OCI-LY3 (cell line): ENCODE measurements around the gene RANBP3.

Experiments
- EZH2phosphoT487 ChIP-seq: fragments of 200-600 bp; shearing (Covaris generic); IDR thresholded peaks from 2 replicates; pipeline ENCODE4 v1.6.1; 2018; ENCODE audit warnings: antibody characterized with exemption, mixed run types, low read depth
- TF ChIP-seq, protein P1 (sequence below): fragments of 200-600, 300-600 bp; sonication (generic); IDR thresholded peaks from 2 replicates; pipeline ENCODE4 v1.5.1; 2014; ENCODE audit warnings: antibody characterized with exemption, low read length, low read depth

GRCh38 chr19:5951338-5951861, 26.5 kb downstream of the RANBP3 start:
- TF ChIP-seq, protein P1, sequence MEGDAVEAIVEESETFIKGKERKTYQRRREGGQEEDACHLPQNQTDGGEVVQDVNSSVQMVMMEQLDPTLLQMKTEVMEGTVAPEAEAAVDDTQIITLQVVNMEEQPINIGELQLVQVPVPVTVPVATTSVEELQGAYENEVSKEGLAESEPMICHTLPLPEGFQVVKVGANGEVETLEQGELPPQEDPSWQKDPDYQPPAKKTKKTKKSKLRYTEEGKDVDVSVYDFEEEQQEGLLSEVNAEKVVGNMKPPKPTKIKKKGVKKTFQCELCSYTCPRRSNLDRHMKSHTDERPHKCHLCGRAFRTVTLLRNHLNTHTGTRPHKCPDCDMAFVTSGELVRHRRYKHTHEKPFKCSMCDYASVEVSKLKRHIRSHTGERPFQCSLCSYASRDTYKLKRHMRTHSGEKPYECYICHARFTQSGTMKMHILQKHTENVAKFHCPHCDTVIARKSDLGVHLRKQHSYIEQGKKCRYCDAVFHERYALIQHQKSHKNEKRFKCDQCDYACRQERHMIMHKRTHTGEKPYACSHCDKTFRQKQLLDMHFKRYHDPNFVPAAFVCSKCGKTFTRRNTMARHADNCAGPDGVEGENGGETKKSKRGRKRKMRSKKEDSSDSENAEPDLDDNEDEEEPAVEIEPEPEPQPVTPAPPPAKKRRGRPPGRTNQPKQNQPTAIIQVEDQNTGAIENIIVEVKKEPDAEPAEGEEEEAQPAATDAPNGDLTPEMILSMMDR = no peak
- no peak for TF ChIP-seq EZH2phosphoT487
